Measurements from ENCODE around the gene DDA1. TPM values are rescaled to one million over a fixed set of nuclear protein-coding genes. Genes with fewer than 3 reads are reported as not detected.

DDA1 gene
- total RNA-seq, 1 donor from 2014 or later, result 33.7 TPM

Other genes with a start within 250 kb of the DDA1 start
- gene HAUS8, start 234.1 kb upstream of the DDA1 start, total RNA-seq, result 32.6 and 37.4 TPM in 2 replicates
- gene MYO9B, start 233.8 kb upstream of the DDA1 start, total RNA-seq, result 171 and 175 TPM in 2 replicates
- gene USE1, start 94.2 kb upstream of the DDA1 start, total RNA-seq, result 25.3 and 27.5 TPM in 2 replicates
- 17.2 and 22.6 TPM in 2 replicates for gene OCEL1, start 83.3 kb upstream of the DDA1 start, total RNA-seq
- gene NR2F6, start 63.6 kb upstream of the DDA1 start, total RNA-seq, result 6.2 and 6.3 TPM in 2 replicates
- 0.25 and 0.36 TPM in 2 replicates for gene USHBP1, start 44.8 kb upstream of the DDA1 start, total RNA-seq
- gene BABAM1, start 42.1 kb upstream of the DDA1 start, total RNA-seq, result 116 and 118 TPM in 2 replicates
- 6.8 and 7.3 TPM in 2 replicates for gene ANKLE1, start 27.7 kb upstream of the DDA1 start, total RNA-seq
- gene ABHD8, start 6.1 kb upstream of the DDA1 start, total RNA-seq, result 7.2 and 9.2 TPM in 2 replicates
- 76.1 and 77.8 TPM in 2 replicates for gene MRPL34, start 3.7 kb upstream of the DDA1 start, total RNA-seq
- 13.4 TPM in 2 replicates for gene ANO8, start 25.3 kb downstream of the DDA1 start, total RNA-seq
- gene GTPBP3, start 28.0 kb downstream of the DDA1 start, total RNA-seq, result 42.4 and 43.5 TPM in 2 replicates
- not detected in 2 replicates for gene PLVAP, start 67.8 kb downstream of the DDA1 start, total RNA-seq
- gene CCDC194, start 84.6 kb downstream of the DDA1 start, total RNA-seq, result 3.4 and 4.0 TPM in 2 replicates
- gene BST2, start 96.1 kb downstream of the DDA1 start, total RNA-seq, result 159 and 170 TPM in 2 replicates
- 36.4 and 38.5 TPM in 2 replicates for gene MVB12A, start 110.5 kb downstream of the DDA1 start, total RNA-seq
- not detected in 2 replicates for gene TMEM221, start 139.1 kb downstream of the DDA1 start, total RNA-seq
- not detected in 2 replicates for gene NXNL1, start 151.4 kb downstream of the DDA1 start, total RNA-seq
- gene SLC27A1, start 161.0 kb downstream of the DDA1 start, total RNA-seq, result 1.7 and 1.8 TPM in 2 replicates
- gene PGLS, start 202.1 kb downstream of the DDA1 start, total RNA-seq, result 87.2 and 88.2 TPM in 2 replicates
- gene COLGALT1, start 246.1 kb downstream of the DDA1 start, total RNA-seq, result 55.9 and 61.7 TPM in 2 replicates